ENCODE results near the gene DDX41.

GRCh38 chr5:177550122-177550521 is 33.4 kb upstream of the DDX41 start:
- TF ChIP-seq CTCF (IDR thresholded peaks at IDR 0.05; ENCODE audit: borderline replicate concordance, extremely low read depth, low read length, poor library complexity, severe bottlenecking) (no peak), EZH2 (IDR thresholded peaks at IDR 0.05; ENCODE audit: borderline replicate concordance, low read depth, low read length, severe bottlenecking) (no peak)

All from DND-41 (cell line).